HG03139 (cell line): ENCODE results near the gene FCN2.

Experiments
- ATAC-seq: cut with Tn5 transposase; IDR thresholded peaks from one replicate; pipeline ENCODE4 v1.9.1; 2021; ENCODE audit not compliant: unreplicated experiment

The FCN2 gene

GRCh38 chr9:134868751-134869553 lies 11.7 kb upstream of the FCN2 start:
- no peak for ATAC-seq

DNA sequence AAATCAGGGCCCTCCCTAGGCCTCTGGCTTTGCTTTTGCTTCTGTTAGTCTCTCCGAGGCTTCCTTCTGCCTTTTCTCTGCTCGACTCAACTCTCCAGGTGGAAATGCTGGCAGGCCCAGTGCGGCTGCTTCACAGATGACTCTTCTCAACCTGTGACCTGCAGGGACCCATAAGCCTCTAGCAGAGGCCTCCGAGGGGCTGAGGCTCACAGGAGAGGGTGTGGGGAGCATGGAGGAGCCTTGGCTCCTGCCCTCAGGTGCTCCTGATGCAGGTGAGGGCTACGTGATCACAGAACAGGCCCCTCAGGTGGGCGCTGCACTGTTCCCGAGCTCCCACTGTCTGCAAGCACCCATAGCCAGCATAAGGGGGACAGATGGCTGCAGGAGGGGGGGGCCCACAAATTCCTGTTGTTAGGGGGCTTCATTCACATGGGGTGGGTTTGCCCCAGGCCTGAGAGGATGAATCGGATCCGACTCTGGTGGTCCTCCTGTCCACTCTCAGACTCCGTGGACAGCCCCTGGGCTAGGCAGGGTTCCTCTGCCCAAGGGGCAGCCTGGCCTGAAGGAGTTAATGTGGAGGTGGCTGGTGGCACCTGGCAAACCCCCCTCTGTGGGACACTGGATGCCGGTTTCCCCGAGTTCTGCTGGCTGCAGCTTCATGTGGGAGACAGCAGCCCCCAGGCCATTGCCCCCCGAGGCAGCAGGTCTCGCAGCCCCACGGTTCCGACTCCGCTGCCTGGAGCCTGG lies 10.9 kb upstream of the FCN2 start:
- ATAC-seq: no peak

DNA sequence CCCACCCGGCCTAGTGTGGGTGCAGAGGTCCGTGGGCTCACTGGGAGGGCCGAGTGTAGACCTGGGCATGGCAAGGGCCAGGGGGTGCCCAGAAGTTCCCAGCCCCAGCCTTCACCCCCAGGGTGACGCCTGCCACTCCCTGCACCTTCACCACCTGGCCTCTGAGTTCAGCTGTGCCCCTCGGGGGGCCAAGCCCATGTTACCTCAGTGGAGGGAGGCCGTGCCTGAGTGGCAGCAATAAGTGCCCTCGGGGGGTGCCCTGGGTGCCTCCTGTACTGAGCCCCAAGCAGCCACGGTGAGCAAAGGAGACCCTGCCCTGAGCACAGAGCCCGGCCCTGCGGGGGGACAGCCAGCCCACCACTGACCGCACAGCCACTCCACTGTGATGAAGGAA lies 10.3 kb upstream of the FCN2 start:
- ATAC-seq: no peak

DNA sequence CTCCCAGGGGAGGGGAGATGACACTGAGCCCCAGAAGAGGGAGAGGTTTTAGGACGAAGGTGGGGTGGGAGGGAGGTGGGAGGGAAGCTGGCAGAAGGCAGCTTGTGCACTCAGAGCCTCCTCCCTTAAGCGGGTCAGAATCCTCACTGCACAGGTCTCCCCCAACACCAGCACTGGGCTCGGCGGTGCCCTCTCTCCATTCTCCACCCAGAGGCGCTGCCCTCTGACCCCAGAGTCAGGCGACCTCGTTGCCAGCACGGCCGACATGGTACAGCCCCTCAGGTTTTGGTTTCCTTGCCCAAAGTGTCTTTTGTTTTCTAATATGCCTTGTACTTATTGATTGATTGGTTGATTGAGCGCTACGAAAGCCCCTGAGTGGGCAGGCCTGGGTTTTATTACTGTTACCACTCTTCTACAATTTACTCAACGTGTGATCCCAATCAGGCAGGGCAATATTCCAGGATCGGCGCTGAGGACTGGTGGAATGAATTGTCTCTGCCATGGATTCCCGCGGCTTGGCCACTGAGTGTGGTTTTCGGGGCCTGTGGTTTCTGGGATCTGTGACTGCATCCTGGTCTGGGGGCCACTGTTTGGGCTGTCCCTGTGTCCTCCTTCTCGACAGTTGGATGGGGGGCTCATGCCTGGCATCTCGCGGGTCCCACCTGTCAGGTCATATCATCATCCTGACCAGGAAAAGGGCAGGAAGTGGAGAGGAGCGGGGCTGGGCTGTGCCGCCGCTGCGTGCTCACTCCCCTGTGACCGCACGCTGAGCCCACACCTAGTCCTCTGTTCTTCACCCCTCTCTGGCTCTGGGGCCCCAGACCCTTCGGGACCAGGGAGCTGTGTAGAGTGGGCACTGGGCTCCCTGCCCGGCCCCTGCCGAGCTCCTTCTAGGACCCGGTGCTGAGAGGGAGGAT lies 9.6 kb upstream of the FCN2 start:
- no peak for ATAC-seq

GRCh38 chr9:134871697-134872340 lies 8.8 kb upstream of the FCN2 start:
- ATAC-seq: no peak

DNA sequence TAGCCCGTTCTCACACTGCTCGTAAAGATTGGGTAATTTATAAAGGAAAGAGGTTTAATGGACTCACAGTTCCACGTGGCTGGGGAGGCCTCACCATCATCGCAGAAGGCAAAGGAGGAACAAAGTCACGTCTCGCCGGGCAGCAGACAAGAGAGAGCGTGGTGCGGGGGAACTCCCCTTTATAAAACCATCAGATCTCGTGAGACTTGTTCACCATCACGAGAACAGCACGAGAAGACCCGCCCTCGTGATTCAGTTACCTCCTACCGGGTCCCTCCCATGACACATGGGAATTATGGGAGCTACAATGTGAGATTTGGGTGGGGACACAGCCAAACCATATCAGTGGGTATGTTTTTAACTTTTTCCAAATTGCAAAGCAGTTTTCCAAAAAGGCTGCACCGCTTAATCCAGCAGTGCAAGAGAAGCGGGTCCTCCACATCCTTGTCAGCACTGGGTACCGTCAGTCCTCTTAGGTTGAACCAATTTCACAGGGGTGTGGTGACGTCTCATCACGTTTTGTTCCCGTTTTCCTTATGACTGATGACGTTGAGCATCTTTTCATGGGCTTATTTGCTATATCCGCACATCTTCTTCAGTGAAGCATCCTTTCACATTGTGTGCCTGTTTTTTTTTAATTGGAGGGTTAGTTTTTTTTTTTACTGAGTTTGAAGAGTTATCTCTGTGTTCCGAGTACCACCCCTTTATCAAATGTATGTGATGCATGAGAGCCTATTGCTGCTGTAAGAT lies 8.0 kb upstream of the FCN2 start:
- ATAC-seq: no peak

DNA sequence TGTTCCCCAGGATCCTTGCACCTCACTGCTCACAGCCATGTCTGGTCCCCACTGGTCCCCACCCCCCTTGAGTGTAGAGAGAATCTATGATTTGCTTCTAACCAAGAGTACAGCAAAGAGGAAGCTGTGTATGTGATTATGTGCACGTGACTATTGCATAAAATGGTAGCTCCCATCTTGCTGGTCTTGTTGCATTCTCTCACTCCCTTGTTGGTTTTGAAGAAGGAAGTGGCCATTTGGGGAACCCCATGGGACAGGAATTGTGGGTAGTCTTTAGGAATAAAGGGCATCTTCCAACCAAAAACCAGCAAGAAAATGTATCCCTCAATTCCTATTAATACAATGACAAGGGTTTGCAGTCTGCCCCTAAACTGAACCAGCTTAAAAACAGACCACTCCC lies 5.2 kb upstream of the FCN2 start:
- no peak for ATAC-seq

- no peak for ATAC-seq
These were observed 3.1 kb upstream of the FCN2 start for GRCh38 chr9:134877541-134877940.

GRCh38 chr9:134879664-134880483 lies 736 bp upstream of the FCN2 start:
- no peak for ATAC-seq

DNA sequence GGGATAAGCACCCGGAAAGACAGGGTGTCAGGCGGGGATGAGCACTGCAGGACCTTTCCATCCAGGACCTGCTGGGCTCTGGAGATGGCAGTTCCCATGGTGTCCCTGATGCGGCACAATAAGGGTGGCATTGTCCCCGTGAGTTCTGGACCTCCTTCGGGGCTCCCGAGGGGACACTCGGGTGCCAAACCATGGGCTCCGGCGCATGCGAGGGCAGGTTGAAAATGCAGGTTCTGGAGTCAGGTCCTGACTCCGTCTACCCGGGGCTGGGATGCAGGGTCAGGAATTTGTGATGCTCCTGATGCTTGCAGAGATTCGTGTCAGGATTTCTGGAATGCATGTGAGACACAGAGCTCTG lies 682 bp downstream of the FCN2 start:
- ATAC-seq: no peak

DNA sequence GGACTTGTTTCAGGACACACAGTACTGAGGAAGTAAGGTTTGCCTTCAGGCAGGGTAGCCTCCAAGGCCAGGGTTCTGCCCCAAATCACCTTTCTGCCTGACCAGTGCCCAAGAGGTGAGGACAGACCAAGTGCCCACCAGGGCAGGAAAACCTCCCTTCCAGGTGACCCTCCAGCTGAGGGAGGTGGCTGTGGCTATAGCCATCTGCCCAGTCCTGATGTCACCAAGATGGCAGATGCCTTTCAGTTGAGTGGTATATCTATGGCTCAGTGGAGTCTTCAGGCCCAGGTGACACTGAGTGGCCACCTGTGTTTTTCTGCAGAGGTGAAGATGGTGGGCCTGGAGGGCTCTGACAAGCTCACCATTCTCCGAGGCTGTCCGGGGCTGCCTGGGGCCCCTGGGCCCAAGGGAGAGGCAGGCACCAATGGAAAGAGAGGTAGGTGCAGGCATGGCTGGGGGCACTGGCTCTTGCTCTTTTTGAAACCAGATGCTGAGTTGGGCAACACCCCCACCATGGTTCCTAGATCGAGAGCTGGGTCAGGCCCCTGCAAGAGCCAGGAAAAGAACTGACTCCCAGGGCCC lies 1.7 kb downstream of the FCN2 start:
- no peak for ATAC-seq

GRCh38 chr9:134883040-134883782 lies 2.6 kb downstream of the FCN2 start:
- ATAC-seq: no peak

GRCh38 chr9:134884492-134884891 lies 3.9 kb downstream of the FCN2 start:
- no peak for ATAC-seq

DNA sequence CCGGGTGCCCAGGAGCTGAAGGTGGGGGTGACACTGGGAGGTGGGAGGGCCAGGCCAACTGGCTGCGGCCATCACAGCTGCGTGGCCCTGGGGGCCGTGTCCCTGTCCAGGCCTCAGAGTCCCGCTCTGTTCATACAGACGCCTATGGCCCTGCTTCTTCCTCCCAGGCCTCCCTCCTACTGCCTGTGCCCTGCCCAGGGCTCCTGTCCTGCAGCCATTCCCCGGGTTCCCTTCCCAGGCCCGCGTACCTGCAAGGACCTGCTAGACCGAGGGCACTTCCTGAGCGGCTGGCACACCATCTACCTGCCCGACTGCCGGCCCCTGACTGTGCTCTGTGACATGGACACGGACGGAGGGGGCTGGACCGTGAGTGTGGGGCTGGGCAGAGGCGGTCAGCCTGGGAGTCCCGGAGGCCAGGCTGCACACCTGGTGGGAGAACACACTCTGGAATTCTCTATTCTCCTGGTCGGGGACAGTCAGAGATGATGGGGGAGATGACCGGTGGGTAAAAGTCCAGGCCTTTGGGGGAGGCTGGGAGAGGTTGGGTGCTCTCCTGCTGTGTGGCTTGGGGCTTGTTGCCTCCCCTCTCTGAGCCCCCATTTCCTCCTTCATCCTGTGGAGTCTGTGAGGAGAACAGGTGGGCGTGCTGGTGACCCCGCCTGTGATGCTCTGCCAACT lies 4.5 kb downstream of the FCN2 start:
- no peak for ATAC-seq

- no peak for ATAC-seq
These were observed 5.2 kb downstream of the FCN2 start for GRCh38 chr9:134885679-134886412.

GRCh38 chr9:134886413-134886913 lies 5.9 kb downstream of the FCN2 start:
- ATAC-seq: no peak

GRCh38 chr9:134887219-134887618 lies 6.6 kb downstream of the FCN2 start:
- ATAC-seq: no peak
